Measurements from ENCODE around the gene JUN.
A peak's percentile ranks its signal among the peaks of the same experiment; 100 is the strongest.

The JUN gene

DNA sequence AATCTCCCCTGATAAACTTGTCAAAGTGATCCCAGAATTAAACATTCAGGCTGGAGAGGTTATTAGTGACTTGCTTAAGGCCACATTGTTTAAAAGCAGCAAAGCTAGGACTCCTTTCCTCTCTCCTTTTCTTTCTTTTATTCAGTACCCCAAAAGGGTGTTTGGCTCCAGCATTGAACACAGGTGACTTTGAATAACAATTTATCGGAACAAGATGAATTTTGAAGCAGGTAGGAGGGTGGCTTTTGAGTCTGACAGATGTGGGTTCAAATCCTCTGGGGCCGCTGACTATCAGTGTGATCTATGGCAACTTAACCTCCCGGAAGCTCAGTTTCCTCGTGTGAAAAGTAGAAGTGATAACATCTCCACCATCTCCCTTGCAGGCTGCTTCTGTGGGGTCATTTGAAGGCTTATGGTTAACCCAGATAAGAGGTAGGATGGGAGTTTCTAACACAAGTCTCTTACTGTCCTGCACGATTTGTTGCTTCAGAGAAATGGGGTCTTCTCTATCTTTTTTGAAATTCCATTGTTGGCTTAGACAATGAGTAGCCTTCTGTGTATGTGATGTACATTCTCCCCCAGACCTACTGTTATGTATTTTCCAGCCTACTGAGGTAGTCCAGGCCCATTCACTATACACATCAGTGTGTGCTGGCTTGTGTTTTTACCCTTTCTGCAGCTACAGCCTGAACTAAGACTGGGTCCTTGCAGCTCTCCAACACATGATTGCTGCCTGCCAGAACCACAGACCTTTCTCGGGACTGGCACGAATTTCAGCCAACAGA lies 29.0 kb downstream of the JUN start:
- no peak for DNase-seq

DNA sequence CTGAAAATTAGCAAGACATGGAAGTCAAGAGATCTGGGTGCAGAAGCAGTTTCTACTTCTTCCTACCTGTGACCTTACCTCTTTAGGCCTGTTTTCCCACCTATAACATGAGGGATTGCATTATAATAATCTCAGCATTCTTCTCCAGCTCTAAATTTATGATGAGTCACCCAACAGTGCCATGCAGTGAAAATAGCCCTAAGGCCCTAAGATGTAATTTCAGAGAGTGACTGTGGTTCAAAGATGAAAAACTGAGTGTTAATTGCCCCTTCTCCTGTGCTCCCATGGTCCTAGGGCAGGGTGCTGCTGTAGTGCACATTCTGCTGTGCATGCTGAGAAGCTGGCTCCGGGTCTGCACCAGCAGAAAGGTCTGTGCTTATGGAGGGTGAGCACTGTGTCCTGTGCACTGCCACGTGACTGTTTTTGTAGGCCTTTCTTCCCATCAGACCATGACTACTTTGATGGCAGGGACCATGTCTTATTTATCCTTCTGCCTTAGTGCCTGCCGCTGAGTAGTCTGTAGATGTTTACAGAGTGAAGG lies 29.7 kb downstream of the JUN start:
- DNase-seq, result no peak

DNA sequence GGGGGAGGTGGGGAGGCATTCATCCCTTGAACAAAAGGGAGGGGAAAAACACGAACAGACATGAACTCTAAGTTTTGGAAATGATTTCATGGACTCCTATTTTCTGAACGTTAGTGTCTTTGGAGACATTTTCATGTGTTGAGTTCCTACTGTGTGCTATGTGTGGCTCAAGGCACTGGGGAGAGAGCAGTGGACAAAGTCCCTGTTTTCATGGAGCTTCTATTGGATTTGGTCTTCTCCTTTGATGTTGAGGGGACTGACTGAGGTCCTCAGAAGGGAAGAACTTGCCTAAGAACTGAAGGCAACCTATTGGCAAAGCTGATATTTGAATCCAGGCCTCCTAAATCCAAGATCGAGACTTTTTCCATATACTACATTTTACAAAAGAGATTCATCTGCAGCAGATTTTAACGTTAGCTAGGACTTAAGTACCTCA lies 30.4 kb downstream of the JUN start:
- no peak for DNase-seq

DNA sequence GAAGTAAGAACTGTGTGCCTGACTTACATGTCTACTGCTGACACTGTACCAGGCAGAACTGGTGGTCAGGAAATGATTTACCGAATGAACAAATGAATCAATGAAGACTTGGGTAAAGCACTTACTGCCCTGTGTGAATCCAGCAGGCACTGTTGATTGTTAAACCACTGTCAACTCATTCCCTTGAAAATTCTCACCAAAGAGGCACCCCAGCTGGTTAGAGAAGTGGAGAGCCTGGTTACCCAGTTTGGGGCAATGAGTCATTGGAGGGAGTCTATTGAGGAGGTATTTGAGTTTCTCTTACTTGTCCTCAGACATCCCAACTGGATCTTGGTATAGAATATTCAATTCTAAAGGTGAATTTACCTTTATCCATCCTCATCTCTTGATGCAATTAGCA lies 34.2 kb downstream of the JUN start:
- no peak for DNase-seq

DNA sequence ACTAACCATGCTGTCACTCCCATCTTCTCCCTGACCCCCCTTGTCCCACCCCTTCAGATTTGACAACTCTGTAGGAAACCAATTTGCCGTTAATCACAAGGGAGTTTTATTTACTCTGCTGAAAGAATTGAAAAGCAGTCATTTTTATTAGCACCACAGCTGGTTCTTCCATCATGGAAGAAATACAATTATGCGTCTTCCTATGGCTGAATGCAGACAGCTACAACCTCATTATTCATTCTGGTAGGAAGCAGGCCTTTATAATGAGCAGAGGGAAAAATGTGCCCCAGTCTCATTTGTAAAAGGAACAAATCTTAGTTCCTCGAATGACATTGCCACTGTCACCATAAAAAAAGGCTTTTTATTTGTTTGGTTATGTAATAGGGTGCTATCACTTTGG lies 35.2 kb downstream of the JUN start:
- no peak for DNase-seq

DNA sequence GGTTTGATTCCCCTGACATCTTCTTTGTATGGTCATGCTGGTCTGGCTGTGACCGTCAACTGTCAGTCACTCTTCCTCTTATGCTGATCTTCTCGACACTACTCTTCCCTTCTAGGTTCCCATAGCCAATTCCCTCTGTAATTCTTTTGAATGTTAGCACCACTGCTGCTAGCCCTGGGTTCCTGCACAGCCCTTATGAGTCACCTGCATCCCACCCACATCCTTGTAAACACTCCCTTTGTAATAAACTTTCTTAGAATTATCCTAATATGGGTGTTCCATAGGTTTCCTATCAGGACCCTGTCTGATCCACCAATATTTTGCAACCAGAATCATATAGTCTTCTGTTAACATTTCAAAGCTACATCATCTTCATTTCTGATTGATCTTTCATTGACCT lies 37.1 kb downstream of the JUN start:
- DNase-seq, result no peak

DNA sequence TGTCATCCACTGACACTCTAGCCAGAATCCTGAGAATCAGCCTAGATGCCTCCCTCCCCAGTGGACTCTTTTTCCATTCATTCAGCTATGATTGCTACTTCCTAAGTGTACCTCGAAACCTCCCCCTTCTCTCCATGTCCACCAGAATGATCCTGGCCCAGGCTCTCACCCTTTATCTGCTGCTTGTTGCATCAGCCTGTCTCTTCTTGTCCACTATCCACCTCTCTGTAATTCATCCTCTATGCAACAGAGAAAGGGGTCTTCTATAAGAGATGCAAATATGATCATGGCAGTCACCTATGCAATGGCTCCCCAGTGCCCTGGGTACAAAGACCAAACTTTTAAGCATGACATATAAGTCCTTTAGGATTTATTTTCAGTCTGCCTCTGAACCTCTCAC lies 37.7 kb downstream of the JUN start:
- DNase-seq, result no peak

DNA sequence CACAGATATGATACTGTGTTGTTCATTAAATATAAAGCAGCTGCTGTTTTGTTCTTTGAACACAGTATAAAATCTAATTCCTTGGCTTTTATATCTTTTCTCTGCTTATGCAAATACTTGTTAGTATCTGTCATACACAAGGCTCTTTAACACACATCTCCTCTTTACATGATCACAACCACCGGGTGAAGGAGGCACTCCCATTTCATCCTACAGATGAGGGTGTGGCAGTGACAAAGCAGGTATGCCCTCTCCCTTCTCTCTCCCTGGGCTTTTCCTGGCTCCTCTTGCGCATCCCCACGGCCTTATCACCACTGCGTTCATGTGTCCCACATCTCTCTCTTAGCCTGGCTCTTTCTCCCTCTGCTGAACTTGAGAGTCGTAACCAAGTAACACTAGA lies 38.2 kb downstream of the JUN start:
- no peak for DNase-seq

DNA sequence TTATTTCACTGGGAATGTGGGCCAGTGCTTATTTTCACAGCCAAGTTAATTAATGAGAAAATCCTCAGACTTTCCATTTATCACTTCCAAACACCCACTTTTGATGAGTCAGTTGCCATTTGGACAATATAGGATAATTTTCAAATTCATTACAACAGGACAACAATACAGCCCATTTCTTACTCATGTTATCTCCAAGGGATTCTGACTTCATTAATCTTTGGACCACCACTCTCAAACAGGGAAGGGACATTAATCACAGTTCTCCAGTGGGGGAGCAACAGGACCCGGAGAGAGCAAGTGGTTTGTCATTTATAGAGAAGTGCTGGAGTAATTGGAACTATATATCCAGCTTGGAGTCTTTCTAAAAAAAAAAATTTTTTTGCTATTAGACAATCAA lies 38.7 kb downstream of the JUN start:
- no peak for DNase-seq

DNA sequence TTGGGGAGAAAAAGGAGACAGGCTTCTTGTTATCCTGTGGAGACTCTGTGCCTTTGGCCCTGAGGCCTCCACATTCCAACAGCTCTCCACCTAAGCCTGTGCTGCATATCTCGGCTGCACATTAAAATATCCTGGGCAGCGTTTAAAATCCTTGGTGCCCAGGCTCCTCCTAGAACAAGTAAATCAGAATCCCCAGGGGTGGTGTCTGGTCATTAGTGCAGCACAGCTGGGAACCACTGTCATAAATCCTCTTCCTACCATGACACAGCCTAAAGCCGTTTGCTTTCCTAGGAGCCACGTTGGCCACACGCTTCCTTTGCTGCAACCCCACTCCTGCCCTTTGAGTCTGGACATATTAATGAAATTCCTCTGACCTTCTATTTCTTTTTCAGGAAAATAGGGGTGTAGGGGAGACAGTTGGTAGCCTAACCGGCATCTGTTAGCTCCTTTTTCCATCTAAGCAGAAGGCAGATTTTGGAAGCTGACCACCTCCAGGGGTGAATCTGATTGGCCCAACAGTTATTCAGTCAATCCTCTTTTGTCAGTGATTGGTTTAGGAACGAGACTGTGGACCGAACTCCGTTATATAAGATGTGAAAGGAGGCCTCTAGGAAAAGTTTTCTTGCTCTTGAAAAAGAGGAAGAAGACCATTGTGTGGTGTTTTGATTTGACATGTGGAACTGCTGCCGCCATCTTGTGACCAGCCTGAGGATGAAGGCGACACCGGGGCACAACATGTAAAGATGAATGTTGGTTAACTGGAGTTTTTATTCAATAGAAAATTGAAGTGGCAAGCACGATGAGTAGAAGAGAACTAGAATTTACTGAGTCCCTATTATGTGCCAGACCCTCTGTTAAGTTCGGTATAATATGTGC lies 41.9 kb downstream of the JUN start:
- no peak for DNase-seq

DNA sequence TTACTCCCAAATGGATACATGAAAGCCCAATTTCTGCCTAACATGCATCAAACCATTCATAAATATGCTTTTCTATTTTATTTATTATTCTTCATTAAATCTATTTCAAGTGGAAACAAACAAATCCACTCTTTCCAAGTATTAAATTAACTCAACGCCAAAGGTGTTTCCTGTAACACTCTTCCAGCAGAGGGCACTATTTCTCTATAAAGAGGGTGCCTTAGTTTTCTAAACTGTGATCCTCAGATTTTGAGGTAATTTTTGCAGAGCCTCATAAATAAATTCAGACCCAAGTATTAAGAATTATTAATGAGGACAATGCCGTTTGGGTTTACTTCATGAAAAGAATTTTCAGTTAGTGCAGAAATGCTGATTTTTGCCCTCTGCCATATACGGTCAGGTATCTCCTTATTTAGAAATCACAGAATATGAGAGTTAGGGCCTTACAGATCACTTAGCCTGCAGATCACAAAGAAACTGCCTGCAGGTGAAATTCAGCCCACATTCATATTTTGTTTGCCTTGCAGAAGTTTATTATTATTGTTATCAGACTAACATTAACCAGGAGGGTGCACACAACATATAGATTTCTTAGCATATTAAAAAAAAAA lies 43.9 kb downstream of the JUN start:
- peak; percentile 89 for DNase-seq

DNA sequence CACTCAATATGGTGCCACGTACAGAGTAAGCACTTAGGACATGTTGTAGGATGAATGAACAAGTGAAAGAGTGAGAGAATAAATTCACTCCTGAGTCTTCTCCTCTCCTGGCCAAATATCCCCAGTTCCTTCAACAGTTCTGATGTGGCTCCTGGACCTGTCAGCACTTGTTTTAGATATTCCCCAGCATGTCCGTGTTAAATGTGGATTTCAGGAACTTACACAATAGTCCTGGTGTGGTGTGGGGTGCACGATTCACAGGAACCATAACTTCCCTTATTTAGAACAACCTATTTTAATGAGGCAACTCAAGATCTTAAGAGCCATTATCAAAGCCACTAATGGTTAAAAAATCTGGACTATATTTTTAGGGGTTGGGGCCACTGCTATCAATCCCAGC lies 45.0 kb downstream of the JUN start:
- DNase-seq, result peak; percentile 64

DNA sequence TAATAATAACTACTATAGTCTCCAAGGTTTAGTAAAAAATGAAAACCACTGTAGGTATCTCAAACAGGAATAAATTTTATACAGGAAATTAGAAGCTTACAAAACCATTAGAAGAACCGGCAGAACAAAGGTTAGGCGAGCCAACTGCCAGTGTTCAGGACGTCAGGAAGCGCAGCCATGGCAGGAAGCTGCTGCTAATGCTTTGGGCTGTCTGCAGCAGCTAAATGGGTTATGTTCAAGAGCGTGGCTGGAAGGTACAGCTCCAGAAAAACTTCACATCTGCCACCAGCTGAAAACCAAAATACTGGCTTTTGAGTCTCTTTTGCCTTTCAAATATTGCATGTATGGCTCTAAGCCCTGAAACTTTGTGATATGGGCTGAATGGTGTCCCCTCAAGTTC lies 48.3 kb downstream of the JUN start:
- DNase-seq, result no peak

DNA sequence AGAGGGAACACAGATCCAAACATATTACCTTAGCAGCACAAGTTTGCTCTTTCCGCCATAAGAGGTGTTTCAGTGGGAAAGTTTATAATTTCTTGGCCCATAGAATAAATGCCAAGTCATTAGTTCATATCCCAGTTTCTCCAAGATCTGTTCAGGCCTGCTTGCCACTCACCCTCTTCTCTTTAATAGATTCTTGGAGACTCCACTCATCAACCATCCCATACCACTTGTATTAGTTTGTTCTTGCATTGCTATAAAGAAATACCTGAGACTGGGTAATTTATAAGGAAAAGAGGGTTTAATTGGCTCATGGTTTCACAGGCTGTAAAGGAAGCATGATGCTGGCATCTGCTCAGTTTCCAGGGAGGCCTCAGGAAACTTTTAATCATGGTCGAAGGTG lies 49.2 kb downstream of the JUN start:
- DNase-seq, result no peak

DNA sequence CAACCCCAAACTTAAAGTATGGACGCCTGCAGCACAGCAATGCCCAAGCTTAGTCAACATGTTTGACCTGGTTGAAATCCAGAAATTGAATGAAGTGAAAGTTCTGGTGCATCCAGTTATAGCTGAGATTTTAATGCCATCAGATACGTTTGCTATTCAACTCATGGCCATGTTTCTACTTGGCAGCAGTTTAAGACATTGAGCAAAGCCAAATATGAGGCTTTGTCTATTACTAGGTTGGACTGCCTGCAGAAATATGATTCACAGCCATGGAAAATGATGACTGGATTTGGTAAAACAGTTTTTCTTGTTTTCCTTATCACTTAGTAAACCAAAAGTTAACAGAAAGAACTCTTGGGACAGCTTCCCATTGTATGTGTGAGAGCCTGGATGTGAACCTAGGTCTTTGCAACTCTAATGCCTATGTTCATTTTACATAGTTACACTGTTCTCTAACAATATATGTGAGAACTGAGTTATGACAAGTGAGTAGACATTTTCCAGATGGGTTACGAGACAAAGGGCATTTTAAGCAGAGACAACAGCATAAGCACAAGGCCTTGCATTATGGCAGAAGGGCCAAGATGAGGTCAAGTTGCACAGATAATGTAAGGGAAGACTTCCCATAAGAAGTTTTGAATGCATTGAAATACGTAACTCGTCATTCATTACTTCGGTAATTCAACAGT lies 51.6 kb downstream of the JUN start:
- no peak for DNase-seq
